Lung (tissue), 12 donors: ENCODE results near the gene NRG3. TPM values are rescaled to one million over a fixed set of nuclear protein-coding genes. Genes with fewer than 3 reads are reported as not detected.

Source experiments
- ATAC-seq: fragments of 200-7000 bp; cut with Tn5 transposase; one replicate; pipeline ENCODE4 v1.9.1; 2020; ENCODE audit warnings: moderate number of reproducible peaks; ENCODE audit not compliant: insufficient read depth, low FRiP score
- DNase-seq, 3 donors: peaks; one replicate each; pipeline ENCODE4 v3.0.0-alpha.2; 2013 to 2017
- H3K27ac ChIP-seq, 2 donors: one replicate each; pipeline ENCODE4 v1.5.1; 2013; ENCODE audit warnings: mild to moderate bottlenecking in 2 of 2, moderate library complexity in 2 of 2, control low read depth in 1 of 2, inconsistent platforms in 1 of 2, low read depth in 1 of 2, low read length in 1 of 2
- H3K27me3 ChIP-seq, 3 donors: one replicate each; pipeline ENCODE4 v1.5.1; 2013; ENCODE audit warnings: low read length in 2 of 3; ENCODE audit not compliant: control insufficient read depth in 3 of 3, insufficient read depth in 3 of 3
- H3K36me3 ChIP-seq, 4 donors: one replicate each; pipeline ENCODE4 v1.5.1; 2013; ENCODE audit warnings: low read length in 4 of 4, mild to moderate bottlenecking in 1 of 4, moderate library complexity in 1 of 4; ENCODE audit not compliant: control insufficient read depth in 4 of 4, insufficient read depth in 4 of 4
- H3K4me1 ChIP-seq, 5 donors: one replicate each; pipeline ENCODE4 v1.5.1; 2013; ENCODE audit warnings: low read length in 5 of 5, mild to moderate bottlenecking in 2 of 5, moderate library complexity in 1 of 5; ENCODE audit not compliant: control insufficient read depth in 5 of 5, insufficient read depth in 5 of 5
- H3K4me3 ChIP-seq: one replicate; pipeline ENCODE4 v1.5.1; 2013; ENCODE audit warnings: mild to moderate bottlenecking, control low read depth, moderate library complexity
- H3K9ac ChIP-seq, 2 donors: one replicate each; pipeline ENCODE4 v1.5.1; 2013; ENCODE audit warnings: low read length in 2 of 2, control low read depth in 1 of 2; ENCODE audit not compliant: insufficient read depth in 1 of 2
- H3K9me3 ChIP-seq, 4 donors: one replicate each; pipeline ENCODE4 v1.5.1; 2013; ENCODE audit warnings: low read length in 3 of 4, mild to moderate bottlenecking in 1 of 4, moderate library complexity in 1 of 4; ENCODE audit not compliant: control insufficient read depth in 4 of 4, insufficient read depth in 3 of 4
- WGBS, 2 donors: extraction: QIAGEN DNeasy Blood & Tissue Kit; methylation state at CpG; one replicate each; pipeline ENCODE4 v1.1.7; 2013; 5-methylcytosine and 5-hydroxymethylcytosine counted together
- polyA plus RNA-seq, 2 donors: library from polyadenylated mRNA; stranded (reverse); fragments of 200-250 nt; gene quantifications; one replicate each; pipeline ENCODE4 v1.2.1, GENCODE V29; 2013
- total RNA-seq, 2 donors: library from RNA; depleted of rRNA in 1 of 2; stranded (reverse); fragments of >200 nt in 1 of 2; gene quantifications; one replicate each; pipeline ENCODE4 v1.2.1, GENCODE V29; 2014 to 2021
- TF ChIP-seq, protein P1 (sequence below): IDR thresholded peaks from 2 replicates; pipeline ENCODE4 v1.5.1; 2012; ENCODE audit warnings: mild to moderate bottlenecking; ENCODE audit errors: control extremely low read depth, extremely low read depth
- donor health status: control.
- donor health status: control.
- donor health status: Bipolar disorder and iron deficiency.
- donor health status: healthy.
- donor health status: DM: yes; HTN: yes; CAD: no.

NRG3 gene
- total and polyA plus RNA-seq, 4 donors: 0.49 to 2.0 (median 0.84) TPM

DNA sequence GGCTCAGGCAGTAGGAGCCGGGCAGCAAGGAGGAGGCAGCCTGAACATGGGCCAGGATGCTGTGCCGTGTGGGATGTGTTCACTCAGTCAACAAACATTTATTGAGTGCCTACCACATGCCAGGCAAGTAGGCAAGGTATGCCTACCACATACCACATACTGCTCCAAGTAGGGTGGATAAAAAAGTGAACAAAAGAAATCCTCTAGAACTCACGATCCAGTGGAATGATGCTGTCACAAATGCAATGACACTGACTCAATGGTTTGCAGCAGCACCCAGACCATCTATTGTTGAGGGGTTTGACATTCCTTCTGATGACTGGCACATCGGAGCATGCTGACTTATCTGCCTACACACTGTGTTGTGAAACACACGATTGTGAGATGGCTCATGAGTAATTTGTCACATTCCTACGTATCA is 413.5 kb downstream of the NRG3 start:
- H3K9ac ChIP-seq: no peak overlapping the region
- H3K4me1 ChIP-seq: peaks cover 0 to 3% (median 0%) of the 10 kb centered on the region in 5 donors
- no peaks in the 10 kb centered on the region for H3K36me3 ChIP-seq
- no peak overlapping the region for H3K27ac ChIP-seq
- WGBS, 2 donors: 78 to 86% methylated on average over 6 of the region's 6 CpGs
- no peak overlapping the region for H3K4me3 ChIP-seq
- DNase-seq: no peak
- no peaks in the 10 kb centered on the region for H3K27me3 ChIP-seq
- peak; percentile 21 for ATAC-seq
- TF ChIP-seq, protein P1, sequence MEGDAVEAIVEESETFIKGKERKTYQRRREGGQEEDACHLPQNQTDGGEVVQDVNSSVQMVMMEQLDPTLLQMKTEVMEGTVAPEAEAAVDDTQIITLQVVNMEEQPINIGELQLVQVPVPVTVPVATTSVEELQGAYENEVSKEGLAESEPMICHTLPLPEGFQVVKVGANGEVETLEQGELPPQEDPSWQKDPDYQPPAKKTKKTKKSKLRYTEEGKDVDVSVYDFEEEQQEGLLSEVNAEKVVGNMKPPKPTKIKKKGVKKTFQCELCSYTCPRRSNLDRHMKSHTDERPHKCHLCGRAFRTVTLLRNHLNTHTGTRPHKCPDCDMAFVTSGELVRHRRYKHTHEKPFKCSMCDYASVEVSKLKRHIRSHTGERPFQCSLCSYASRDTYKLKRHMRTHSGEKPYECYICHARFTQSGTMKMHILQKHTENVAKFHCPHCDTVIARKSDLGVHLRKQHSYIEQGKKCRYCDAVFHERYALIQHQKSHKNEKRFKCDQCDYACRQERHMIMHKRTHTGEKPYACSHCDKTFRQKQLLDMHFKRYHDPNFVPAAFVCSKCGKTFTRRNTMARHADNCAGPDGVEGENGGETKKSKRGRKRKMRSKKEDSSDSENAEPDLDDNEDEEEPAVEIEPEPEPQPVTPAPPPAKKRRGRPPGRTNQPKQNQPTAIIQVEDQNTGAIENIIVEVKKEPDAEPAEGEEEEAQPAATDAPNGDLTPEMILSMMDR: no peak
- no peaks in the 10 kb centered on the region for H3K9me3 ChIP-seq

DNA sequence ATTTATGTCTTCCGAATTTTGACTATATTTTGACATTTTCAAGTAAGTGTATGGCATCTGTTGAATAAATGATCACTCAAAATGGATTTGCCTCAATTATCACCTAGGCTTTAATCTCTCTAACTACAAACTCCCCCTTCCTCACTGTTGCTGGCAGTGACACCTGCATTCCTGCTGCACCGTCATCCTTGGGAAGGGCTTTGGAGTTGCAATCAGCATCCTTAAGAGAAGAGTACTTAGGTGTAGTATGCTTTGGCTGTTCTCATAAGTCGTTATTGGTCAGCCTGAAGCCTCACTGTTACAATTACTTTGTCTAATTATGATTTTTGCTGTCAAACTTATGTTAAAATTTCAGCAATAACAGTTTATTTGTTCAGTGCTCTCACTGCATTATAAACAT is 415.0 kb downstream of the NRG3 start:
- Histone ChIP-seq H3K27ac (no peak overlapping the region), H3K36me3 (no peaks in the 10 kb centered on the region), H3K4me1 (peaks cover 0 to 3% (median 0%) of the 10 kb centered on the region in 5 donors), H3K9me3 (no peaks in the 10 kb centered on the region), H3K27me3 (no peaks in the 10 kb centered on the region), H3K4me3 (no peak overlapping the region), H3K9ac (no peak overlapping the region)
- whole genome bisulfite sequencing, 2 donors: 69 to 70% methylated on average over 3 of the region's 3 CpGs
- DNase-seq (no peak), ATAC-seq (peak; percentile 46)
- TF ChIP-seq, protein P1: no peak

DNA sequence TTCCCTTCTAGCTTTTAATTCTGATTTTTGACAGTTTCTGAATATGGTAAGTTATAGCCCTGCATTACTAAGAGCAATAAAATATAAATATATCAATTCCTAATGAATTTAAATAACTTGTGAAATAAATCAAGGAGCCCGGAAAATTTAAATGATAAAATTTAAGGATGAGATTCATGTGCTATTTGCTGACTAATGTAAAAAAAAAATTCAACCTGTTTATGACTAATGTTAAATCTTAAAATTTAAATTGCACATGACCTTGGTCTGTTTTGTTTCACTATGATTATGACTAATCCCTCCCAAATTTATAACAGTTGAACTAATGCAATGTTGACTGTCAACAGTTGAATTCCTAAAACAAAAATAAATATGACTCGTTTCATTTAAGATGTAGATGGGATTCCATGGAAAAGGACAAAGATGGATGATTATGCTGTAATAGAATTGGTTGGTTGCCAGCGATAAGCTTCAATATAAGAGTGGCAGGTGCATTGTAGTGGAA is 419.9 kb downstream of the NRG3 start:
- 86 to 89% methylated on average over 3 of the region's 3 CpGs for WGBS, 2 donors
- TF ChIP-seq, protein P1: no peak
- ATAC-seq (no peak), DNase-seq (no peak)
- no peaks in the 10 kb centered on the region for H3K4me1 ChIP-seq
- H3K36me3 ChIP-seq: no peaks in the 10 kb centered on the region
- no peak overlapping the region for H3K9ac ChIP-seq
- no peak overlapping the region for H3K27ac ChIP-seq
- no peaks in the 10 kb centered on the region for H3K27me3 ChIP-seq
- H3K4me3 ChIP-seq: no peak overlapping the region
- no peaks in the 10 kb centered on the region for H3K9me3 ChIP-seq

DNA sequence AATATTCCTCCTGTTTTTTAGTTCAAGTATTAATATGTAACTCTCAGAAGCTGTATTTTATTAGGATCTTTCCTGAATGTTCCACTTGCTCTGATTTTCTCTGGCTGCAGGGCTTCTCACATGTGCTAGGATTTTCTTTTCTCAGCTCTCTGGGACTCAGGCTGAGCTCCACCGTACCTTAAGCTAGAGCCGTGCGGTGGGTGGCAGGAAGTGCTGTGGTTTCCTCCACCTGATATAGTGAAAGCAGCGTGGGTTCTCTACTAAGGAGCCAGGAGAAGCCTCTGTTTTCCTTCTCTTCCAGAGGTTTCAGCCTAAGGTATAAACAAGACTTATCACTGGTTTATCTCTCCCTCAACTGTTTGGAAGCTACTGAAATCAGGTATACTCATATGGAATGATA is 433.6 kb downstream of the NRG3 start:
- no peak for ATAC-seq
- Histone ChIP-seq H3K9me3 (peaks cover 0 to 2% (median 0%) of the 10 kb centered on the region in 4 donors), H3K4me1 (no peaks in the 10 kb centered on the region), H3K27me3 (no peaks in the 10 kb centered on the region), H3K27ac (no peak overlapping the region), H3K36me3 (no peaks in the 10 kb centered on the region), H3K9ac (no peak overlapping the region), H3K4me3 (no peak overlapping the region)
- 23 to 56% methylated on average over 4 of the region's 4 CpGs for WGBS, 2 donors
- TF ChIP-seq, protein P1: no peak
- DNase-seq: no peak
